IMR-90 (cell line): Measurements from ENCODE around the gene KATNB1. TPM values are rescaled to one million over a fixed set of nuclear protein-coding genes. Genes with fewer than 3 reads are reported as not detected.

Source experiments
- ATAC-seq: fragments of 200-7000 bp; cut with Tn5 transposase; 2 replicates; pipeline ENCODE4 v1.9.1; 2020; ENCODE audit warnings: low read depth, mild to moderate bottlenecking, moderate library complexity
- BruUV-seq: library from RNA; stranded (reverse); fragments of 400-500 nt; replicated peaks from 2 replicates; lab custom pipeline; 2021; lab: Mats Ljungman, UMichigan
- CTCF ChIA-PET: fragments of 300-600 bp; formaldehyde crosslinking; extraction: SDS; loops from one replicate; lab custom pipeline; 2021; ENCODE audit warnings: antibody characterized with exemption; lab: Yijun Ruan, JAX
- POLR2A ChIA-PET: fragments of 300-600 bp; sonication (Branson Sonifier 250); formaldehyde crosslinking; loops from one replicate; lab custom pipeline; 2022; ENCODE audit warnings: antibody characterized with exemption; ENCODE audit not compliant: unreplicated experiment; lab: Charles Lee
- DNase-seq: peaks from one replicate; pipeline ENCODE4 v3.0.0; 2013
- H2AFZ ChIP-seq: replicated peaks from 2 replicates; pipeline ENCODE3; 2013; ENCODE audit warnings: low read length, mild to moderate bottlenecking; ENCODE audit not compliant: poor library complexity
- H2AK5ac ChIP-seq: 2 replicates; pipeline ENCODE4 v1.6.1; 2013; ENCODE audit warnings: low read depth, low read length, inconsistent platforms
- H2AK9ac ChIP-seq: replicated peaks from 2 replicates; pipeline ENCODE3; 2013; ENCODE audit warnings: mild to moderate bottlenecking, low read depth, low read length, moderate library complexity; ENCODE audit not compliant: poor library complexity
- H2BK120ac ChIP-seq: 2 replicates; pipeline ENCODE4 v1.6.1; 2013; ENCODE audit warnings: low read depth, low read length, inconsistent platforms
- H2BK15ac ChIP-seq: 3 replicates; pipeline ENCODE4 v1.6.1; 2013; ENCODE audit warnings: low read depth, low read length, inconsistent platforms
- H2BK20ac ChIP-seq: 2 replicates; pipeline ENCODE4 v1.6.1; 2013; ENCODE audit warnings: low read depth, mild to moderate bottlenecking, inconsistent platforms, low read length, moderate library complexity
- H2BK5ac ChIP-seq: 2 replicates; pipeline ENCODE4 v1.6.1; 2013; ENCODE audit warnings: mild to moderate bottlenecking, low read depth, low read length, inconsistent platforms; ENCODE audit not compliant: poor library complexity, severe bottlenecking
- H3K14ac ChIP-seq: replicated peaks from 2 replicates; pipeline ENCODE4 v1.6.1; 2013; ENCODE audit warnings: low read depth, low read length, inconsistent platforms
- H3K18ac ChIP-seq: 2 replicates; pipeline ENCODE4 v1.6.1; 2013; ENCODE audit warnings: low read depth, low read length, control low read depth
- H3K23ac ChIP-seq: 2 replicates; pipeline ENCODE4 v1.6.1; 2013; ENCODE audit warnings: low read depth, low read length, inconsistent platforms
- H3K27ac ChIP-seq: 2 replicates; pipeline ENCODE4 v1.5.1; 2013; ENCODE audit warnings: mild to moderate bottlenecking, control low read depth, low read length; ENCODE audit not compliant: insufficient read depth
- H3K27me3 ChIP-seq: 2 replicates; pipeline ENCODE4 v1.6.1; 2013; ENCODE audit warnings: low read length; ENCODE audit not compliant: control insufficient read depth, insufficient read depth
- H3K36me3 ChIP-seq: 2 replicates; pipeline ENCODE4 v1.6.1; 2013; ENCODE audit warnings: low read length, mixed read lengths; ENCODE audit not compliant: control insufficient read depth, insufficient read depth
- H3K4ac ChIP-seq: 2 replicates; pipeline ENCODE4 v1.6.1; 2013; ENCODE audit warnings: low read depth, low read length, inconsistent platforms
- H3K4me1 ChIP-seq: 2 replicates; pipeline ENCODE4 v1.6.1; 2013; ENCODE audit warnings: low read length, mixed read lengths; ENCODE audit not compliant: control insufficient read depth, insufficient read depth
- H3K4me2 ChIP-seq: 2 replicates; pipeline ENCODE4 v1.6.1; 2013; ENCODE audit warnings: low read depth, mild to moderate bottlenecking, control low read depth, low read length, moderate library complexity
- H3K4me3 ChIP-seq: 2 replicates; pipeline ENCODE4 v1.5.1; 2013; ENCODE audit warnings: low read depth, mild to moderate bottlenecking, control low read depth, low read length, moderate library complexity; ENCODE audit not compliant: insufficient read depth
- H3K56ac ChIP-seq: 2 replicates; pipeline ENCODE4 v1.6.1; 2013; ENCODE audit warnings: low read length, inconsistent platforms; ENCODE audit not compliant: insufficient read depth; ENCODE audit errors: extremely low read depth
- H3K79me1 ChIP-seq, 2 experiments: 2 replicates each; pipeline ENCODE4 v1.6.1; 2013; ENCODE audit warnings: low read length in 2 of 2, inconsistent platforms in 1 of 2, low read depth in 1 of 2
- H3K9ac ChIP-seq: 2 replicates; pipeline ENCODE4 v1.6.1; 2013; ENCODE audit warnings: low read depth, low read length, control low read depth
- H3K9me1 ChIP-seq: 2 replicates; pipeline ENCODE4 v1.6.1; 2013; ENCODE audit warnings: low read length, inconsistent platforms; ENCODE audit not compliant: insufficient read depth
- H3K9me3 ChIP-seq: 2 replicates; pipeline ENCODE4 v1.6.1; 2013; ENCODE audit warnings: low read length; ENCODE audit not compliant: control insufficient read depth, insufficient read depth
- H4K20me1 ChIP-seq: 2 replicates; pipeline ENCODE4 v1.6.1; 2013; ENCODE audit warnings: low read length, inconsistent platforms; ENCODE audit not compliant: insufficient read depth
- H4K5ac ChIP-seq: 2 replicates; pipeline ENCODE4 v1.6.1; 2013; ENCODE audit warnings: mild to moderate bottlenecking, low read depth, low read length, control low read depth
- H4K8ac ChIP-seq, 2 experiments: 2 replicates each; pipeline ENCODE4 v1.6.1; 2013; ENCODE audit warnings: low read depth in 2 of 2, low read length in 2 of 2, control low read depth in 1 of 2, inconsistent platforms in 1 of 2
- H4K91ac ChIP-seq: 2 replicates; pipeline ENCODE4 v1.6.1; 2013; ENCODE audit warnings: low read depth, low read length, inconsistent platforms; ENCODE audit not compliant: insufficient read depth
- BHLHE40 ChIP-seq: fragments of 150-350 bp; IDR thresholded peaks from 2 replicates; pipeline ENCODE4 v1.6.1; 2016; ENCODE audit warnings: mild to moderate bottlenecking, low read depth, low read length
- CEBPB ChIP-seq: IDR thresholded peaks from 2 replicates; pipeline ENCODE4 v1.6.1; 2012; ENCODE audit warnings: low read depth, low read length, improper control_type of control experiment
- CHD1 ChIP-seq: IDR thresholded peaks from 2 replicates; pipeline ENCODE4 v1.6.1; 2012; ENCODE audit warnings: low read depth, low read length, improper control_type of control experiment
- CTCF ChIP-seq: conservative IDR thresholded peaks from 2 replicates; pipeline ENCODE4 v1.5.1; 2012; ENCODE audit warnings: mild to moderate bottlenecking, low read depth, low read length, improper control_type of control experiment
- ELK1 ChIP-seq: fragments of 150-350 bp; IDR thresholded peaks from 2 replicates; pipeline ENCODE4 v1.6.1; 2016; ENCODE audit warnings: low read depth, mild to moderate bottlenecking, low read length, moderate library complexity, borderline replicate concordance
- FOS ChIP-seq: fragments of 150-350 bp; IDR thresholded peaks from 2 replicates; pipeline ENCODE4 v1.6.1; 2016; ENCODE audit warnings: low read depth, low read length
- MAFK ChIP-seq: IDR thresholded peaks from 2 replicates; pipeline ENCODE4 v1.6.1; 2012; ENCODE audit warnings: low read depth, low read length, improper control_type of control experiment
- MAZ ChIP-seq: IDR thresholded peaks from 2 replicates; pipeline ENCODE4 v1.6.1; 2012; ENCODE audit warnings: low read depth, mild to moderate bottlenecking, low read length, improper control_type of control experiment, moderate library complexity, borderline replicate concordance
- MXI1 ChIP-seq: IDR thresholded peaks from 2 replicates; pipeline ENCODE4 v1.6.1; 2012; ENCODE audit warnings: low read depth, mild to moderate bottlenecking, low read length, moderate library complexity, borderline replicate concordance
- NFE2L2 ChIP-seq: fragments of 150-350 bp; IDR thresholded peaks from 2 replicates; pipeline ENCODE4 v1.6.1; 2016; ENCODE audit warnings: low read depth, mild to moderate bottlenecking, low read length
- POLR2A ChIP-seq: IDR thresholded peaks from 2 replicates; pipeline ENCODE4 v1.6.1; 2012; ENCODE audit warnings: mild to moderate bottlenecking, low read depth, low read length
- RAD21 ChIP-seq: IDR thresholded peaks from 2 replicates; pipeline ENCODE4 v1.6.1; 2012; ENCODE audit warnings: low read length, improper control_type of control experiment
- RCOR1 ChIP-seq: IDR thresholded peaks from 2 replicates; pipeline ENCODE4 v1.6.1; 2012; ENCODE audit warnings: mild to moderate bottlenecking, low read length, improper control_type of control experiment; ENCODE audit not compliant: insufficient replicate concordance
- RFX5 ChIP-seq: IDR thresholded peaks from 2 replicates; pipeline ENCODE4 v1.8.0; 2012; ENCODE audit warnings: low read depth, mild to moderate bottlenecking, low read length, moderate library complexity
- SMC3 ChIP-seq: fragments of 150-350 bp; IDR thresholded peaks from 2 replicates; pipeline ENCODE4 v1.6.1; 2016; ENCODE audit warnings: low read depth, mild to moderate bottlenecking, antibody characterized with exemption, low read length, moderate library complexity
- USF2 ChIP-seq: fragments of 150-350 bp; IDR thresholded peaks from 2 replicates; pipeline ENCODE4 v1.6.1; 2017; ENCODE audit warnings: mild to moderate bottlenecking, antibody characterized with exemption, low read length, low read depth
- WGBS, 2 experiments: methylation state at CpG; one replicate each; pipeline versions ENCODE4 v1.1.5 to v1.1.7; 2013; ENCODE audit warnings: missing lambda C conversion rate in 2 of 2; ENCODE audit not compliant: insufficient read length in 1 of 2; ENCODE audit errors: extremely low coverage in 2 of 2; 5-methylcytosine and 5-hydroxymethylcytosine counted together
- dilution Hi-C: fragments of 300-500 bp; cut with HindIII; formaldehyde crosslinking; loops from one replicate; pipeline ENCODE4 v1.14.3; 2018; ENCODE audit warnings: low sequenced_read_pairs; ENCODE audit not compliant: unreplicated experiment
- in situ Hi-C: fragments of 300-500 bp; cut with MboI; formaldehyde crosslinking; loops from 3 replicates; pipeline ENCODE4 v1.14.3; 2019; ENCODE audit warnings: low sequenced_read_pairs, inconsistent platforms, mixed read lengths
- intact Hi-C: fragments of 100-400 bp; cut with micrococcal nuclease; formaldehyde crosslinking; loops from 2 replicates; pipeline ENCODE4 v1.10.0; 2022
- polyA plus RNA-seq, 3 experiments: library from polyadenylated mRNA; depleted of rRNA; stranded (reverse); fragments of >200 nt; gene quantifications; 2 replicates each; pipeline ENCODE4 v1.2.3, GENCODE V29; 2012; ENCODE audit warnings: low replicate concordance in 1 of 3
- total RNA-seq: library from RNA; depleted of rRNA; stranded (reverse); fragments of >200 nt; gene quantifications from 2 replicates; pipeline ENCODE4 v1.2.3, GENCODE V29; 2012

The KATNB1 gene
- total and polyA plus RNA-seq, 2 of the 4 experiments (the other 2 are of a cell fraction) = 10.9 to 23.5 TPM

- no peak overlapping the region for H2BK120ac ChIP-seq
- no peak overlapping the region for H4K8ac ChIP-seq
- no peak overlapping the region for H3K4me3 ChIP-seq
- TF ChIP-seq MAZ (no peak), BHLHE40 (no peak), USF2 (no peak), MAFK (no peak), CEBPB (no peak), RFX5 (no peak), NFE2L2 (no peak), POLR2A (no peak), CHD1 (no peak), RAD21 (no peak), MXI1 (no peak), CTCF (no peak), ELK1 (no peak), FOS (no peak), RCOR1 (no peak), SMC3 (no peak)
- no peak for ATAC-seq
- H4K20me1 ChIP-seq = no peaks in the 10 kb centered on the region
- H3K36me3 ChIP-seq = no peaks in the 10 kb centered on the region
- H3K79me1 ChIP-seq = no peaks in the 10 kb centered on the region
- no peak overlapping the region for H2AK5ac ChIP-seq
- DNase-seq = peak; percentile 3
- H3K4me2 ChIP-seq = no peak overlapping the region
- ChIA-PET POLR2A (no interaction called here), CTCF (no interaction called here)
- in situ Hi-C loops (no loop called here), intact Hi-C loops (no loop called here), dilution Hi-C loops (no loop called here)
- H3K4ac ChIP-seq = no peak overlapping the region
- no peaks in the 10 kb centered on the region for H3K4me1 ChIP-seq
- no peak overlapping the region for H2BK20ac ChIP-seq
- H3K9ac ChIP-seq = no peak overlapping the region
- H3K56ac ChIP-seq = no peak overlapping the region
- no peak overlapping the region for H2AK9ac ChIP-seq
- H3K27me3 ChIP-seq = peaks cover 34% of the 10 kb centered on the region
- H3K9me1 ChIP-seq = no peaks in the 10 kb centered on the region
- BruUV-seq = no TSS peak
- no CpG with 5 or more reads among the region's 3 CpGs for WGBS, 2 experiments
- no peak overlapping the region for H3K14ac ChIP-seq
- no peaks in the 10 kb centered on the region for H3K9me3 ChIP-seq
- H3K18ac ChIP-seq = no peak overlapping the region
- no peak overlapping the region for H3K23ac ChIP-seq
- H4K91ac ChIP-seq = no peak overlapping the region
- no peak overlapping the region for H2BK5ac ChIP-seq
- no peak overlapping the region for H2BK15ac ChIP-seq
- H4K5ac ChIP-seq = no peak overlapping the region
- H2AFZ ChIP-seq = no peak overlapping the region
- no peak overlapping the region for H3K27ac ChIP-seq
Observed at GRCh38 chr16:57708168-57708567, 27.4 kb upstream of the KATNB1 start.
